HG03196 (cell line): ENCODE results near the gene CENPE.
A peak's percentile ranks its signal among the peaks of the same experiment; 100 is the strongest.

ENCODE experiments used
- ATAC-seq: cut with Tn5 transposase; IDR thresholded peaks from one replicate; pipeline ENCODE4 v1.9.1; 2021; ENCODE audit not compliant: unreplicated experiment

The CENPE gene

DNA sequence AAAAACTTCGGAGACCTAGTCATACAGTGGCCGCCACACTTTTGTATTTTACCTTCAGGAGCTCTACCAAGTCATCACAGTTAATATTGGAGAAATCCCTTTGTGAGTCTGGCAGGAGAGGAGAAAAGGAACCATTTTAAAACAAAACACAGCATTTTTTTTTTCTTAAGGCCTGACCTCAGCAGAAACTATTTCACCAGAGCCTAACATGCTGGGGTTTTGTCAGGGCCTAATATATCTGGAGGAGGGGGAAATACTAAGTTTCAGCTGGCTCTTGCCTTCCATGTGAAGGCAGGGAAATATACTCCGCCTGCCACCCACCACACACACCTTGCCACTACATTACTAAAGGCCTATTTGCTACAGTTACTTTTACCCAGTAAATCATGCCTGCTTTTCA, 72.0 kb downstream of the CENPE start:
- ATAC-seq: no peak

DNA sequence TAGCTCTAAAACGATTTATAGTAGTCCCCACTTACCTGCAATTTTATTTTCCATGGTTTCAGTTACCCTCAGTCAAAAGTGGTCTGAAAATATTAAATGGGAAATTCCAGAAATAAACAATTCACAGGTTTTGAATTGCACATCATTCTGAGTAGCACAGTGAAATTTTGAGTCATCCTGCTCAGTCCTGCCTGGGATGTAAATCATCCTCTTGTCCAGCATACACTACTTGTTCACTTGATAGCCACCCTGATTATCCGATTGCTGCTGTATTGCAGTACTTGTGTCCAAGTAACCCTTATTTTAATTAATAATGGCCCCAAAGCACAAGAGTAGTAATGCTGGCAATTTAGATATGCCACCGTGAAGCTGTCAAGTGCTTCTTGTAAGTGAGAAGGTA, 75.0 kb downstream of the CENPE start:
- no peak for ATAC-seq

- no peak for ATAC-seq
These were observed 80.0 kb downstream of the CENPE start for GRCh38 chr4:103118166-103118565.

- ATAC-seq: no peak
These were observed 86.5 kb downstream of the CENPE start for GRCh38 chr4:103111598-103111997.

DNA sequence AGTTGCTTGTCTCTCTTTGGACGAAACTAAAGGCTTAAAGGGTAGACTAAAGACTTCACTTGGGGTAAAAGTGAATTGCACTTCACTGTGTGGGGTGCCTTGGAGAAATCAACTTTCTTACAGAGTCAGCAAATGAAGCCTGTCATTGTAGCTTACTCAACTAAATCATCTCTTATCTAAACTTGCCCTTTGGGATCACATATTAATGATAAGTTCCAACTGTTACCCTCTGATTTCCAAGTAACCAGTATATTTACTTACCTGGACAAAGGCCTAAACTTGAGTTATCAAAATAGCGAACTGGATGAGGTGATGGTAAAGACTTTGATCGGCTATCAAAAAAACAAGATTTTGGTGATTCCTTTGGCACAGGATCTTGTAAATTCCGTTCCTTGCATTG, 89.6 kb downstream of the CENPE start:
- no peak for ATAC-seq

- ATAC-seq: no peak
These were observed 92.4 kb downstream of the CENPE start for GRCh38 chr4:103105558-103106356.

GRCh38 chr4:103104886-103105285, 93.3 kb downstream of the CENPE start:
- no peak for ATAC-seq

GRCh38 chr4:103100691-103101090, 97.5 kb downstream of the CENPE start:
- no peak for ATAC-seq

DNA sequence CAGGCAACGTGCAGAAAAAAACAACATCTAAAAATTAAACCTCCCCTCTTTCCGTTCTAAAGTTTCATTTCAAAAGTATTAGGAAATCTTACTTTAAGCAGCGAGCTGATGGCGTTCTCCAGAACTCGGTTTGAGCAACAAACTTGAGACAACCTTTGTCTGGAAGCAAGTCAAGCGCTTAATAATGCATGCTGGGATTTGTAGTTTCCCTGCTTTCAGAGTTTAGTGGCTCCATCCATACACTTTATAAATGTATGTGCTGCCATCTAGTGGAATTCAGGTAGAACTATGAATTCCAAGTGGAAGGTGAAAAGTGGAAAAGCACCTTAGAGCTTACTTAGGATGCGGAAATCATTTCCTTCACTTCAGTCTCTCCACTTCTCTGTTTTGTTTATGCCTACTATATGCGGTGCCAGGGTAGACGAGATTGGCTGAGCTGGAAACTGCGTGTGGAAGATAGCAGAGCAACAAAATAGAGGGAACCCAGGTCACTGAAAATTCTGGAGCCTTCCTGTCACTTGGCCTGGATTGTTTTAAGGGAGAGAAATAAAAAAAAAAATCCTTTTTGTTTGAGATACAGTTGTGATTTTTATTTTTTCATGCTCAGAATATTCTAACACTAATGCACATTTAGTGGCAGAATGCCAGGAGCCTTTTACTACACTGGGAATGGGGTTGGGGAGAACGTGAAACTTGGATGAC, 98.3 kb downstream of the CENPE start, which contains the start of gene BDH2:
TSS of gene BDH2 (minus strand) at position 144 of the 702 bp plus-strand sequence. CDS start 3,580 bp downstream, outside the sequence.
- ATAC-seq: peak; percentile 95

GRCh38 chr4:103098756-103099440, 99.2 kb downstream of the CENPE start:
- ATAC-seq: no peak

DNA sequence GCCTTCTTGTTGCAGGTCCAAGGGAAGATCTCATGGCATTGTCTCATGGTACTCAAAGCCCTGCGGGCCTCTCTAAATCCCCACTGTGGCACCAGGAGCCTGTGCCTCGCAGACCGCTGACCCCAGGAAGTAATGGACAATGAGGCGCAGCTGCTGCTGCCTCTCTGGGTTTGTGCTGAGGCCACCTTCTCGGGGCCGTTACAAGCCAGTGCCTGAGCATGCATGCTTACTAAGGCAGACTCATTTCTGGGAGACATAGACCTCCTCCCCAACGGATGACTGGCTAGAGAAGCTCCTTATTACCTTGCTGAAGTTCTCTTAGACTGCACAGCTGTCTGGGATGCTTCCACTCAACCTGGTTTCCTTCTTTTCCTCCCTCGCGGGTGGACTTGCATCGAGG, 99.8 kb downstream of the CENPE start:
- no peak for ATAC-seq

- ATAC-seq: no peak
These were observed 101.0 kb downstream of the CENPE start for GRCh38 chr4:103097112-103097511.

DNA sequence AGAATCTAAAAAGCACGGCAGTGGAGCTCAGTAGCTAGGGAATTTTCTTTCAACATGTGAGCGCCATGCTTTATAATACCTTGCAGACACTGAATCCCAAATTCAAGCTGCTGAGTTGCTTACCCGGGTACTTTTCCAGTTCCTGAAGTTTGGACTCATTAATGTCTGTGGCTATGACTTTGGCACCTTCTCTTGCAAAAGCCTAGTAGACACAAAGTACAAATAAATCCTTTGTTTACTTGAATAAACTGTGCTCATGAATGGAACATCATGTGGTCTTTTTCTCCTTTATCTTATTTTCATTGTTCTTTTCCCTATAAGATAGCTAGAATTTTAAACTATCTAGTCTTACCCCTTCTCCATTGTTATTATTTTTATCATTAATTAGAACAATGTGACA, 103.1 kb downstream of the CENPE start:
- no peak for ATAC-seq

- no peak for ATAC-seq
These were observed 105.9 kb downstream of the CENPE start for GRCh38 chr4:103092245-103092644.

- ATAC-seq: peak; percentile 85
These were observed 106.4 kb downstream of the CENPE start for GRCh38 chr4:103091601-103092223.

- ATAC-seq: no peak
These were observed 108.7 kb downstream of the CENPE start for GRCh38 chr4:103089481-103089880.

DNA sequence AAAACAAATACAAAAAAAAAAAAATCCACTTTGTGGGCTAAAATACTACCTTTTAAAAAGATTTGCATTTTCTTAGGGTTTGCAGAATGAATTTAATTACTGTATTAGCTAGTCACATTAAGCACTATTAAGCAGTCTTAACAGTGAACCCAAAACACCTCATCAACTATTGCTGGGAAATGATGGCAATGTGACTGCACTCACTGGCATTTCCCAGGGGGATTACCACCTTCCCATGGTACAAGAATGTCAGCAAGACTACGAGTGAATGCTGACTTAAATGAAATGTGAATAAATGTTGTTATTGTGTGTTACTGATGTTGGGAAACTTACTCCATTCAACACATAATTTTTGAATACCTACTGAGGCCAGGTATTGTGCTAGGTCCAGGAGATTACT, 111.6 kb downstream of the CENPE start:
- ATAC-seq: no peak

GRCh38 chr4:103085555-103086196, 112.5 kb downstream of the CENPE start:
- no peak for ATAC-seq

DNA sequence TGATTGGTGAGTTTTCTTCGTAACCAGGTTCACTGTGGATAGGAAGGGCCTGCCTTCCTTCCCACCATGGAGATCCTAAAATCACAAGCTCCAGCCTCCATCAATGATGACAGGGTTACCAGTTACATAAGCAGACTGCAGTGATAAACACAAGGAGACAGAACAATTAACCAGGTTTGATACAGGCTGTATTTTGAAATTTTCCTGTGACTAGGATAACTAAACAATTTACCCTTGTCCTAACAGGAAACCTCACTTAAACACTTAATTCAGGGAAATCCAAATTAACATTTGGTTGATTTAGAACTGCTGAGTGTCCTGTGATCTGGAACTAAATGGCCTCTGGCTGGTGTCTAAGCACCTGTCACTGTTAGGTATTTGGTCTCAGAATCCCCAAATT, 118.5 kb downstream of the CENPE start:
- no peak for ATAC-seq

DNA sequence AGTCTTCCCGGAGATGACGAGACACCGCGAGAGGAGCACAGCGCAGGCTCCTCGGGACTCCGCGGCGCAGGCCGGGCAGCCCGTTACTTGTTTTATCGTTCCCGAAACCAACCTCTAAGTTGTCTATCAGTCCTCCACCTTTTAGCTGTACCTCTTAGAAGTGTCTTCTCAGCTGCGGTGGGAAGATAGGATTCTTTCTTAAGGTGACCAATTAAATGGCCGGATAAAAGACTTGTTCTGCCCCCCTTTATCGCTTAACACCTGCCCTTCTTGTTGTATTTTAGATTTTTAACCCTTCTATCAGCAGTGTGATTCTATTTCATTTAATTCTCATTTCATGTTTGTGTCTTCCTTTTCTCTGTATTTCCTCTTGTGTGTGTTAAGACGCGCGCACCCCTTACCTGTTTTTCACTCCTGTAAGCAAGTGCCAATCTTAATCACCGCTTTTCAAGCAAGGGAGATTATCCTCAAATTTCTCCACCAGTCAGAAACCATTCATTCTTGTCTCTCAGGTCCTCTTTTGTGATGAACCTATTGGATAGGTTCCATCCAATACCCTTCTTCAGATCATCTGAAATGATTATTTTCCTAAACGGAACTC, 121.3 kb downstream of the CENPE start, which contains the start of gene SLC9B2:
TSS of gene SLC9B2 (minus strand) at position 15 of the 601 bp plus-strand sequence. CDS start 9,211 bp downstream, outside the sequence.
- ATAC-seq: peak; percentile 38
